ENCODE data around the gene FRAS1. TPM values are rescaled to one million over a fixed set of nuclear protein-coding genes. Genes with fewer than 3 reads are reported as not detected.
"Not testable (repeated sequence)": the region's sequence is repeated elsewhere in the genome, so short reads cannot be mapped to it uniquely, and the experiment has no call there.

FRAS1 gene
- 17.5 TPM for polyA plus RNA-seq (2013, experiment 1 of 2)
- 18.6 TPM for polyA plus RNA-seq (2013, experiment 2 of 2)

GRCh38 chr4:78057135-78057599 lies at the start of gene FRAS1:
TSS of gene FRAS1 (plus strand) at chr4:78057323. CDS start at chr4:78058010, 687 bp downstream.
- peak within 1 kb of the TSS; percentile 78 for H3K9ac ChIP-seq (ENCODE audit: low read depth, low read length)
- WGBS: under 1% methylated on average over 39 of the region's 39 CpGs

GRCh38 chr4:78011003-78011402 lies 46.1 kb upstream of the FRAS1 start:
- 95% methylated on average over 5 of the region's 5 CpGs for WGBS
- not testable (repeated sequence) for H3K9ac ChIP-seq (ENCODE audit: low read depth, low read length); H3K4me1 ChIP-seq (ENCODE audit: insufficient read depth, low read length); H3K36me3 ChIP-seq (ENCODE audit: insufficient read depth, low read length); H3K27me3 ChIP-seq (ENCODE audit: insufficient read depth, low read length); H3K27ac ChIP-seq (ENCODE audit: low read depth, low read length); H3K4me3 ChIP-seq (ENCODE audit: low read length)
- H3K9me3 ChIP-seq (ENCODE audit: insufficient read depth, low read depth, low read length): peaks cover 11% of the 10 kb centered on the region

More at GRCh38 chr4:78057135-78057599, at the start of gene FRAS1:
- H3K27me3 ChIP-seq (ENCODE audit: insufficient read depth, low read length): no peaks in the 10 kb centered on the region
- H3K9me3 ChIP-seq (ENCODE audit: insufficient read depth, low read depth, low read length): no peaks in the 10 kb centered on the region
- H3K27ac ChIP-seq (ENCODE audit: low read depth, low read length): peak within 1 kb of the TSS; percentile 87
- H3K4me3 ChIP-seq (ENCODE audit: low read length): peak within 1 kb of the TSS; percentile 88
- H3K4me1 ChIP-seq (ENCODE audit: insufficient read depth, low read length): peaks cover 13% of the 10 kb centered on the region
- H3K36me3 ChIP-seq (ENCODE audit: insufficient read depth, low read length): no peaks in the 10 kb centered on the region

DNA sequence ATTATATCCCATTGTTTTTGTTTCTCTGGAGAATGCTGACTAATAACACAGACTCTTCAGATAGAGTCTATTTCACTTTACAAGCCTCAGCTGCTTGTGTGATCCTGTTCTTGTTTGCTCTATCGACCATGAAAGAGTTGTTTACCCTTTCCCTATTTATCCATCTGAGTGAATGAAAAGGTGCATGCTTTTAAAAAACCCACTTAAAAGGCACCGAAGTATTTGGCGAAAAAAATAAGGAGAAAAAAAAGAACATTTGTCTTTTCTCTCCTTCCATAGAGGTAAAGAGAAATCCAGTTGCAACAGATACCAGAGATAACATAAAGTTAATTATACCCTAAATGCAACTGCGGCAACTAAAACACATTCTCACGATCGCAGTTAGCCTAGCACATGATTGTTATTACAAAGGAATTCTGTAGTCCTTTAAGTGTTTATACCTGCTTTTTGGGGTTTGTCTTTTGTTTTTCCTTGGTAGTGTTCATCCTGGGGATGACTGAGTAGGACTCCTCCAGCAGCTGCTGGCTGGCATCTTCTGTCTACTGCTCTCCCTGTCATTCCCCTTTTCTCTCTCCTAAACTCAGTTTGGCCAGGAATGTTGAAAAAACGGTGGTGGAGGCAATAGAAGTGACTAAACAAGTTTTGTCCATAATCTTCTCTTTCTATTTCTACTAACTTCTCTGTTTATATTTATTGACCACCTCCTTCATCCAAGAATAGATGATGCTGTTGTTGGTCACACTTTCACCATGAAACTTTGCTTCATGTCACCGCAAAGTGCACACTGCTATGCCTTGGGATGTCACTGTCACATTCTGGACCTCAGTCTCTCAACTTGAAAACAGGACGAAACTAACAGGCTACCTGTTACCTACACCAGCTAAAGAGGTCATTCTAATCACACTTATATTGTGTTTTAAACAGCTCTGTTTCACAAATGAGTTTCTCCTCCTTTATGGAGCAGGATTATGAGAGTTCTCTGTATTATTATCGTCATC lies 41.9 kb upstream of the FRAS1 start:
- 93% methylated on average over 9 of the region's 10 CpGs for WGBS
- Histone ChIP-seq H3K9me3 (ENCODE audit: insufficient read depth, low read depth, low read length) (peaks cover 11% of the 10 kb centered on the region), H3K27ac (ENCODE audit: low read depth, low read length) (no peak overlapping the region), H3K4me3 (ENCODE audit: low read length) (no peak overlapping the region), H3K9ac (ENCODE audit: low read depth, low read length) (no peak overlapping the region), H3K4me1 (ENCODE audit: insufficient read depth, low read length) (no peaks in the 10 kb centered on the region), H3K27me3 (ENCODE audit: insufficient read depth, low read length) (no peaks in the 10 kb centered on the region), H3K36me3 (ENCODE audit: insufficient read depth, low read length) (no peaks in the 10 kb centered on the region)

- 0 out of 2 replicates have a peak, but pooled peaks cover under 1% of the 10 kb centered on the region for H3K9me3 ChIP-seq (ENCODE audit: insufficient read depth, low read depth, low read length)
- WGBS: 97% methylated on average over 3 of the region's 3 CpGs
- H3K4me3 ChIP-seq (ENCODE audit: low read length): no peak overlapping the region
- no peak overlapping the region for H3K9ac ChIP-seq (ENCODE audit: low read depth, low read length)
- no peaks in the 10 kb centered on the region for H3K4me1 ChIP-seq (ENCODE audit: insufficient read depth, low read length)
- no peaks in the 10 kb centered on the region for H3K36me3 ChIP-seq (ENCODE audit: insufficient read depth, low read length)
- no peaks in the 10 kb centered on the region for H3K27me3 ChIP-seq (ENCODE audit: insufficient read depth, low read length)
- H3K27ac ChIP-seq (ENCODE audit: low read depth, low read length): no peak overlapping the region
Observed at GRCh38 chr4:78018271-78019049, 38.7 kb upstream of the FRAS1 start.

DNA sequence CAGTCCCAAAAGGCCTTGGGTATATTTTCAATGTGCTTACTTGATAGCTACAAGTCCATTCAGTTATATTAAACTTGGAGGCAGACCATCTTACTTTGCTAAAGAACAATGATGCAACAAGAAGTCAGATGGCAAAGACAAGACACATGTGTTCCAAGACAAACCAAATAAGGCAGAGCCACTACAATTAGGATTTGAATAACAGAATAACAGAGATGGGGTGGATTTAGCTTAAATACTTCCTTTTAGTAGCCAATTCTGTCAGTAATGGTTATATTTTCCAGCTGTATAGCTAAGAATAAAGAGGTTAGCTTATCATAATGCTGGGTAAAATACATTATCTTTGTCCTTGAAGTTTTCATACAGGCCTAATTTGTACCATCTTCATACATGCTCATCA lies 37.7 kb upstream of the FRAS1 start:
- Histone ChIP-seq H3K4me1 (ENCODE audit: insufficient read depth, low read length) (no peaks in the 10 kb centered on the region), H3K36me3 (ENCODE audit: insufficient read depth, low read length) (no peaks in the 10 kb centered on the region), H3K9ac (ENCODE audit: low read depth, low read length) (no peak overlapping the region), H3K27ac (ENCODE audit: low read depth, low read length) (no peak overlapping the region), H3K4me3 (ENCODE audit: low read length) (no peak overlapping the region), H3K27me3 (ENCODE audit: insufficient read depth, low read length) (no peaks in the 10 kb centered on the region), H3K9me3 (ENCODE audit: insufficient read depth, low read depth, low read length) (no peaks in the 10 kb centered on the region)

GRCh38 chr4:78020677-78021076 lies 36.4 kb upstream of the FRAS1 start:
- no peaks in the 10 kb centered on the region for H3K27me3 ChIP-seq (ENCODE audit: insufficient read depth, low read length)
- H3K9me3 ChIP-seq (ENCODE audit: insufficient read depth, low read depth, low read length): no peaks in the 10 kb centered on the region
- H3K4me1 ChIP-seq (ENCODE audit: insufficient read depth, low read length): no peaks in the 10 kb centered on the region
- no peak overlapping the region for H3K4me3 ChIP-seq (ENCODE audit: low read length)
- H3K36me3 ChIP-seq (ENCODE audit: insufficient read depth, low read length): no peaks in the 10 kb centered on the region
- H3K9ac ChIP-seq (ENCODE audit: low read depth, low read length): no peak overlapping the region
- no peak overlapping the region for H3K27ac ChIP-seq (ENCODE audit: low read depth, low read length)
- 85% methylated on average over 3 of the region's 4 CpGs for WGBS

DNA sequence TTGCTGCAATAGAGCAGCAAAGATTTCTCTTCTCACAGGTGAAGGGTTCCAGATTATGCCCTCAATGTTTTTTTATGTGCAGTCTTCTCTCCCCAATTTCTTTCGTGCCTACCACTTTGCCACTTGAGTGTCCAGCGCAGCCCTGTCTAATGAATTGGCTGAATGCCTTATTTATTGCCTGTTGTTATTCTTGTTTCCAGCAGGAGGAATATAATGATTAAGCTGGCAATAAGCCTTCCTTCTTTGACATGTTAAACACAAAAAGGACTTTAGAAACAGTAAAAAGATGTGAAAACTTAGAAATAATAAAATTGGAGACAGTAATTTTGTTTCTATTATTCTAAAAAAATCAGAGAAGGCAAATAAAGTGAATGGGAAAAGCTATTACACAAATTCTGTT lies 34.6 kb upstream of the FRAS1 start:
- H3K4me3 ChIP-seq (ENCODE audit: low read length): no peak overlapping the region
- no peak overlapping the region for H3K27ac ChIP-seq (ENCODE audit: low read depth, low read length)
- no peaks in the 10 kb centered on the region for H3K9me3 ChIP-seq (ENCODE audit: insufficient read depth, low read depth, low read length)
- H3K27me3 ChIP-seq (ENCODE audit: insufficient read depth, low read length): no peaks in the 10 kb centered on the region
- no peak overlapping the region for H3K9ac ChIP-seq (ENCODE audit: low read depth, low read length)
- H3K4me1 ChIP-seq (ENCODE audit: insufficient read depth, low read length): no peaks in the 10 kb centered on the region
- 92% methylated on average over 2 of the region's 2 CpGs for WGBS
- no peaks in the 10 kb centered on the region for H3K36me3 ChIP-seq (ENCODE audit: insufficient read depth, low read length)

DNA sequence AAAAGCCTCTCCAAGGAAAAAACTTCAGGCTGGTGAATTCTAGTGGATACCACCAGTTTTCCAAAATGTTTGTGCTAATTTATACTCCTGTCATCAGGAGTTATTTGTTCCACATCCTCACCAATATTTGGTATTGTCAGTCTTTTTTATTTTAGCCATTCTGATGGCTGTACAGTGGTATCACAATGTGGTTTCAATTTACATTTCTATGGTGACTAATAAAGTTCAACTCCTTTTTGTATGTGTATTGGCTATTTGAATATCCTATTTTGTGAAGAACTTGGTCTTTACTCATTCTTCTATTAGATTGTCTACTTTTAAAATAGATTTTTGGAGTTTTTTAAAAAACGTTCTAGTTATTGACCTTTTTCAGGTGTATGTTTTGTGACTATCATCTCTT lies 33.0 kb upstream of the FRAS1 start:
- H3K9ac ChIP-seq (ENCODE audit: low read depth, low read length): no peak overlapping the region
- no peaks in the 10 kb centered on the region for H3K27me3 ChIP-seq (ENCODE audit: insufficient read depth, low read length)
- H3K27ac ChIP-seq (ENCODE audit: low read depth, low read length): no peak overlapping the region

GRCh38 chr4:78024576-78025091 lies 32.5 kb upstream of the FRAS1 start:
- Histone ChIP-seq H3K27me3 (ENCODE audit: insufficient read depth, low read length) (no peaks in the 10 kb centered on the region), H3K9me3 (ENCODE audit: insufficient read depth, low read depth, low read length) (no peaks in the 10 kb centered on the region), H3K27ac (ENCODE audit: low read depth, low read length) (no peak overlapping the region), H3K36me3 (ENCODE audit: insufficient read depth, low read length) (no peaks in the 10 kb centered on the region), H3K9ac (ENCODE audit: low read depth, low read length) (no peak overlapping the region), H3K4me1 (ENCODE audit: insufficient read depth, low read length) (no peaks in the 10 kb centered on the region), H3K4me3 (ENCODE audit: low read length) (no peak overlapping the region)
- 92% methylated on average over 3 of the region's 3 CpGs for WGBS

More for the DNA sequence above, 33.0 kb upstream of the FRAS1 start:
- Histone ChIP-seq H3K9me3 (ENCODE audit: insufficient read depth, low read depth, low read length) (no peaks in the 10 kb centered on the region), H3K4me3 (ENCODE audit: low read length) (no peak overlapping the region), H3K36me3 (ENCODE audit: insufficient read depth, low read length) (no peaks in the 10 kb centered on the region), H3K4me1 (ENCODE audit: insufficient read depth, low read length) (no peaks in the 10 kb centered on the region)
- WGBS: no CpG with 5 or more reads among the region's 1 CpG

DNA sequence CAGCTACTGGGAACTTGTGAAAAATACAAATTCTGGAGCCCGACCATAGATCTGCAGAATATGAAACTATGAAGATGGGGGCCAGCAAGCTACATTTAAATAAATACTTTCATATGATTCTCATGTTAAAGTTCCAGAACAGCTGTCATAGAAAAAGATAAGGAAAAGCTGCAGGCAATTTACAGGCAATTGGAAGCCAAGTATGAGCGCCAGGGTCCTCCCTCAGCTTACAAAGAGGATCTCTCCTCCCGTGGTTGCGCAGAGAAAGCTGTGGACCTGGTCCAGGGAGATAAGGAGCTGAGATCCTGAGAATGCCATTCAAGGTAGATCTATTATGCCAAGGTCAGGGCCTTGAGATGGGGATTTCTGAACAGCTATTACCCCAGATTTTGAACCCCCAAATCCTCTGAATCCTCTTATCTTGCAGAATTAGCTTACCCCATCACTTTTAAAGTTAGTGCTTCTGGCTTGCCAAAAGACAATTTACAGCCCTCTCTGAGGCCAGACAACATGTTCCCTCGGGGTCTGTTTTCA lies 25.6 kb upstream of the FRAS1 start:
- H3K9ac ChIP-seq (ENCODE audit: low read depth, low read length): no peak overlapping the region
- no peaks in the 10 kb centered on the region for H3K27me3 ChIP-seq (ENCODE audit: insufficient read depth, low read length)
- H3K4me3 ChIP-seq (ENCODE audit: low read length): no peak overlapping the region
- no peak overlapping the region for H3K27ac ChIP-seq (ENCODE audit: low read depth, low read length)
- peaks cover 3% of the 10 kb centered on the region for H3K4me1 ChIP-seq (ENCODE audit: insufficient read depth, low read length)
- H3K9me3 ChIP-seq (ENCODE audit: insufficient read depth, low read depth, low read length): 0 out of 2 replicates have a peak, but pooled peaks cover 7% of the 10 kb centered on the region
- WGBS: 95% methylated on average over 5 of the region's 5 CpGs
- no peaks in the 10 kb centered on the region for H3K36me3 ChIP-seq (ENCODE audit: insufficient read depth, low read length)

Measured in HUES64 (cell line).